GM10266 (cell line): ENCODE measurements around the gene SOS2.

Experiments used
- DNase-seq: peaks from one replicate; pipeline ENCODE4 v3.0.0; 2012; ENCODE audit errors: extremely low spot score
- TF ChIP-seq, protein P1 (sequence below): IDR thresholded peaks from 2 replicates; pipeline ENCODE4 v1.5.1; 2012; ENCODE audit warnings: mild to moderate bottlenecking, low read depth; ENCODE audit not compliant: control insufficient read depth, insufficient read depth; ENCODE audit errors: missing control alignments

Gene SOS2

DNA sequence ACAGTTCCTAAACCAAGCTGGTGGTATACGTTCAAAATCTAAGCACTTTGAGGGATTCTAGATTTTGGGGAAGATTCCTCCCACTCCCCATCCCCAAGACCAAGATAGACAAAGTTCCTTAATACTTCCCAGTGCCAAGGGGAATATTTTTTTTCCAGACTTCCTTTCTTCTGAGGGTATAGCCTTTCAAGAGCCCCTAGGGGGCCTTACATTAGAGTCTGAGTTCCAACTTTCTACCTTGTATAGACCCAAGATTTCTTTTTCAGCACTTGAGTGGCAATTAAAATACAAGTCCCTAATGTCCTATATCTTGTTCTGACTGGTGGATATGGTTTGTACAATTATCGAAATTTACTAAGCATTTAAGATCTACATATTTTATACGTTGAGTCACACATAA is 28.7 kb upstream of the SOS2 start:
- TF ChIP-seq, protein P1, sequence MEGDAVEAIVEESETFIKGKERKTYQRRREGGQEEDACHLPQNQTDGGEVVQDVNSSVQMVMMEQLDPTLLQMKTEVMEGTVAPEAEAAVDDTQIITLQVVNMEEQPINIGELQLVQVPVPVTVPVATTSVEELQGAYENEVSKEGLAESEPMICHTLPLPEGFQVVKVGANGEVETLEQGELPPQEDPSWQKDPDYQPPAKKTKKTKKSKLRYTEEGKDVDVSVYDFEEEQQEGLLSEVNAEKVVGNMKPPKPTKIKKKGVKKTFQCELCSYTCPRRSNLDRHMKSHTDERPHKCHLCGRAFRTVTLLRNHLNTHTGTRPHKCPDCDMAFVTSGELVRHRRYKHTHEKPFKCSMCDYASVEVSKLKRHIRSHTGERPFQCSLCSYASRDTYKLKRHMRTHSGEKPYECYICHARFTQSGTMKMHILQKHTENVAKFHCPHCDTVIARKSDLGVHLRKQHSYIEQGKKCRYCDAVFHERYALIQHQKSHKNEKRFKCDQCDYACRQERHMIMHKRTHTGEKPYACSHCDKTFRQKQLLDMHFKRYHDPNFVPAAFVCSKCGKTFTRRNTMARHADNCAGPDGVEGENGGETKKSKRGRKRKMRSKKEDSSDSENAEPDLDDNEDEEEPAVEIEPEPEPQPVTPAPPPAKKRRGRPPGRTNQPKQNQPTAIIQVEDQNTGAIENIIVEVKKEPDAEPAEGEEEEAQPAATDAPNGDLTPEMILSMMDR = no peak
- no peak for DNase-seq

DNA sequence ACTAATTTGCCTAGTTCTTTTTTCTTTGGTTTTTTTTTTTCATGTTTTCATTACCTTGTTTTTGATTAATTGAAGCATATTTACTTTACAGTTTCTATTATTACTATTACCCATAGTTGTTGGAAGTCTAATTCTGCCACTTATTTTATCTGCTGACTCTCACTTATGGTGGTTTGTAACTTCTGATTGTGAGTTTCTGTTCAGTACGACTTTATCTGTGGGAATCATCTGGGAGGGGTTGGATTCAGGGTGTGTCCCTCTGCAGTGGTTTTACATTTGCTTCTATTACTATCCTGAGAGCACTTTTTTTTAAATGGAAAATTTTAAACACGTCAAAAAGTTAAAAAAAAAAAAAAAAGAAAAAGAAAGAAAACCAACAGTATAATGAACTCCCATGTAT is 26.4 kb upstream of the SOS2 start:
- no peak for DNase-seq
- TF ChIP-seq, protein P1 = no peak

DNA sequence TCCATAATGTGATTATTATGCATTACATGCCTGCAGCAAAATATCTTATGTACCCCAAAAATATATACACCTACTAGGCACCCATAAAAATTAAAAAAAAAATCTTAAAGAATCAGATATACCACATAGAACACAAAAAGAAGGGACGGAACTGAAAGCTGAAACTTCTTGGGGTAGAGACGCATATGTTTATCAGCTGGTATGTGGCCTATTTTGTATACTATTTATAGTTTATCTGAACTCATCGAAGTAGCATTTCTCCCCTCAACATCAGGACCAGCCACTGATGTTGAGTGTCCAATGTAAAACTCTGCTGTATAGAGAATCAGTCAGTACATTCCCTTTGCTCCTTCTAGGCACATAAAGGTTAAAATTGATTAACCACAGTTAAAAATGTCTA is 22.9 kb upstream of the SOS2 start:
- DNase-seq = no peak
- TF ChIP-seq, protein P1 = no peak

DNA sequence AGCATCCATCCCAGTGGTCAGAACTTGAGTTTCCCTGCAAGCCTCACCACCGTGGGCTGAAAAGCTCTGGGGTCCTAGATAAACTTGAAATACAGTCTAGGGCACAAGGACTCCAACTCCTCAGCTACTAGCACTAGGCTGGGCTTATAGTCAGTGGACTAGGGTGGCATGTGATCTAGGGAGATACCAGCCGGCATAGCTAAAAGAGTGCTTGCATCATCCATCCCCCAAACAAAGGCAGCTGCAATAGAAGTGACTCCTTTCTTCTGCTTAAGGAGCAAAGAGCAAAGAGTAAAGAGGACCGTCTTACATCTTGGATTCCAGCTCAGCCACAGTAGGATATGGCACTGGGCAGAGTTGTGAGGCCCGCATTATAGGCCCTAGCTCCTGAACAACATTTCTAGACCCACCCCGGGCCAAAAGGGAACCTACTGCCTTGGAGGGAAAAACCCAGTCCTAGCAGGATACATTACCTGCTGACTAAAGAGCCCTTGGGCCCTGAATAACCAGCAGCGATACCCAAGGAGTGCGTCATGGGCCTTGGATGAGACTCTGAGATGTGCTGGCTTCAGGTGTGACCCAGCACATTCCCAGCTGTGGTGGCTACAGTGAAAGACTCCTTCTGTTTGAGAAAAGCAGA is 17.9 kb upstream of the SOS2 start:
- TF ChIP-seq, protein P1 = no peak
- no peak for DNase-seq

DNA sequence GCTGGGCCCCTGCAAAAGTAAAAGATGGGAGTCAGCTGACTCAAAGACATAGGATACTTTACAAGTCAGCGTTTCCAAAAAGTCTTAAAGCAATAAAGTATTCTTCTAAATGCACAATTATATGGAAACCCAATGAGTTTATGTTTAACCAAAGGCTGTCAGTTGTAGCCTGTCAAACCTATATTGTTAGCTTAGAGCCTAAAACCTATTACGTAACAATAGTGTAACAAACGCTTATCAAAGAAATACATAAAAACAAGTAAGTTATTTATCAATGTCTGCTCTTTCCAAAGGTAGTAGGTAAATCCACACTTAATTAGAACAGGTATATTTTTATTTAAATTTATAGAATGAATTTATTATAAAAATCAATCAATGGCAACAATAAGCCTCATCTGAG is 15.9 kb upstream of the SOS2 start:
- TF ChIP-seq, protein P1 = no peak
- no peak for DNase-seq

DNA sequence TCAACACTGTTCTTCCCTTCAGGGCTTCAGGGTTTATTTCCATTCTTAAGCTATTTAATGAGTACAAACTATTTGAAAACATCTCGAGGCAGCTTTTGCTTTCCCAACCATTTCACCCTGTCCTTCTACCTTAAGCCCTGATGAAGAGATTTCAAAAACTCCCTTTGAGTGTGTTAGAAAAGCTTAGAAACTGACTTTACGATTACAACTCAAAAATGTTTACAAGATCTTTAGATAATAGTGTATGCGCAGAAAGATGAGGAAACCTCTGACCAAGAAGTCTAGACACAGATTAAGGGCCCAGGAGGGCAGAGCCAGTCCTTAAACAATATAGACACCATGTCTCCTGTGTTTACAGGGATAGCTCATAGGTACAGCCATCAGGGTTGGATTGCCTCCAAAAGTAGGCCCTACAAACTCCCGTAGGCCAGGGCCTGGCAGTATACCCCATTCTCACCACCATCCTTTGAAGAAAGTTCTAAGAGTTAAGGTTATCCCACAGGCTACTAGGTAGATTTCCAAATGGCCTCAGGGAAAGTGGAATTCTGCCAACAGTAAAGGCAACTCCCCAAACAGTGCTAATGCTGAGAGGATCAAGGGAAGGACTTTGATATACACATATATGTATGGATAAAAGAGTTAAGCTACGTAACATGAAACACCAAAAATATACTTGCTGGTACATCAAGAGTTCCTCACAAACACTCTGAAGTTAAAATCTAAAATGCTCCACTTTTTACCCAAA is 11.4 kb upstream of the SOS2 start:
- TF ChIP-seq, protein P1 = no peak
- DNase-seq = no peak

DNA sequence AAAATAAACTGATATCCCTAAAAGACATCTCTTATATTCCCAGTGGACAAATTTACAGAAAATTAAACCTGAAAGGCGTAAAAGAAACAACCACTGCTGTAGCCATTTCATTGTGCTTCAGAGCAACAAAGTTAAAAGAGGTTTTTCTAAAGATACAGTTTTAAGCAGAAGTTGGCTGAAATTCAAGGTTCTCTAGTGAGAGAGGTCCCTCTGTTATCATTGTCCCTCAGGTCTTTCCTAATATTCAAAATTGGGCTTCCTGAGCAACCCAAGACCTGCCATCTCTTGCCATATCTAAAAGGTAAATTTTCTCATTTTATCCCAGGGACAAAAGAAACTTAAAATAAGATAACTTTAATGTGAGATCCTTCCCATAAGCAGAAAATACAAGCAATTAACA is 10.7 kb upstream of the SOS2 start:
- TF ChIP-seq, protein P1 = no peak
- no peak for DNase-seq
